Prostate gland (tissue), 2 donors: ENCODE data around the gene WFIKKN1. TPM values are rescaled to one million over a fixed set of nuclear protein-coding genes. Genes with fewer than 3 reads are reported as not detected.

ENCODE experiments used
- DNase-seq: peaks from one replicate; pipeline ENCODE4 v3.0.0-alpha.2; 2019; ENCODE audit warnings: low spot score
- H3K27ac ChIP-seq, 2 donors: fragments of 200-600 bp; sonication (generic); 2 replicates each; pipeline ENCODE4 v1.5.1; 2017 to 2019
- H3K27me3 ChIP-seq: fragments of 200-600 bp; sonication (generic); replicated peaks from 2 replicates; pipeline ENCODE4 v1.5.1; 2019; ENCODE audit not compliant: insufficient read depth
- H3K36me3 ChIP-seq, 2 donors: fragments of 200-600 bp; sonication (generic); 1 replicate in 1 of 2; 2 replicates in 1 of 2; pipeline versions ENCODE4 v1.5.1 to v1.8.1; 2017 to 2019
- H3K4me1 ChIP-seq: fragments of 200-600 bp; sonication (generic); replicated peaks from 2 replicates; pipeline ENCODE4 v1.5.1; 2019
- H3K4me3 ChIP-seq, 2 donors: fragments of 200-600 bp; sonication (generic); 2 replicates each; pipeline ENCODE4 v1.5.1; 2017 to 2019
- H3K9me3 ChIP-seq: fragments of 200-600 bp; sonication (generic); 2 replicates; pipeline ENCODE4 v1.5.1; 2017
- CTCF ChIP-seq, 4 experiments: fragments of 200-600 bp in 2 of 4; fragments of 450-650 bp in 2 of 4; sonication (generic) in 2 of 4; IDR thresholded peaks; 1 replicate in 3 of 4; 2 replicates in 1 of 4; pipeline ENCODE4 v1.5.1; 2016 to 2019; ENCODE audit warnings: antibody characterized with exemption in 4 of 4, mild to moderate bottlenecking in 2 of 4, moderate library complexity in 2 of 4
- POLR2A ChIP-seq: fragments of 450-650 bp; IDR thresholded peaks from one replicate; pipeline ENCODE4 v1.6.1; 2016; ENCODE audit warnings: antibody characterized with exemption, mild to moderate bottlenecking
- POLR2AphosphoS5 ChIP-seq: sonication (generic); formaldehyde crosslinking; IDR thresholded peaks from one replicate; pipeline ENCODE4 v1.6.1; 2017; ENCODE audit warnings: antibody characterized with exemption
- WGBS: methylation state at CpG from one replicate; pipeline ENCODE4 v1.1.5; 2018; 5-methylcytosine and 5-hydroxymethylcytosine counted together
- intact Hi-C: fragments of 100-400 bp; cut with DNase I; formaldehyde crosslinking; loops from one replicate; pipeline ENCODE4 v1.14.2; 2022
- total RNA-seq, 2 donors: library from RNA; depleted of rRNA; stranded (reverse); fragments of >200 nt; gene quantifications; one replicate each; pipeline ENCODE4 v1.1.0, GENCODE V29; 2016

WFIKKN1 gene
- total RNA-seq, 2 donors from 2014 or later, result 1.5 to 1.9 TPM

DNA sequence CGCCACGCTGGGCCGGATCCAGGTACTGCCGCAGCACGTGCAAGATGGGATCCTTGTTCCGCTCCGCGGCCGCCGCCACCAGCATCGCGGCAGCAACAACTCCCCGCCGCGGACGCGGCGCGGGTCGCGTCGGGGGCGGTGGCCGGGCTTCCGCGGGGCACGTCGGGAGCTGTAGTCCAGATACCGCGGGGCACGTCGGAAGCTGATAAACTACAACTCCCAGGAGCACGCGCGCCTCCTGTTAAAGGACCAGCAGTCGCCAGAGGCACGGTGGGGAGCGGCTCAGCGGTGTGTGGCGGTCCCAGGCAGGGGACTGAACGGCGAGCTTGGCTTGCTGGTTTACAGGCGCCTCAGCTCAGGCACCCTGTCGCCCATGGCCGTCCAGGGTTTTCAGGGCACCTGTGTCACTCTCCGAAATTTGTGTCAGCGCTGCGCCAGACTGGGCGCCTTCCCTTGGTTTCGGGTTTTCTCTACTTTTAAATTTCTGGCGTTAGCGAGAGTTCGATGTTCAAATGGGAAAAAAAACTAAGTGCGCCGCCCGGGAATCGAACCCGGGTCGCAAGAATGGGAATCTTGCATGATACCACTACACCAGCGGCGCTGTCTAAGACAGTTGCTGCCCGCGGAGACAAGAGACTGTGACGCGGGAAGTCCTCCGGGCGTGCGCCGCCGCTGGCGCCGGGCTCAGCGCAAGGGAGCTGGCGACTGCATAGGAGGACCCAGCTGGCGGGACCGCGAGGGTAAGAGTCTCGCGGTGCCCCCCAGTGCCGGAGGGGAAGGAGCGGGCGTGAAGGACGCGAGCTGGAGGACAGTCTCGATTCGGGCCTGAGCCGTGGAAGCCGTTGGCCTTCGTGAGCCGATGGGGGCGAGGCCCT is 5.7 kb downstream of the WFIKKN1 start, which contains the start of gene METTL26:
METTL26 (minus strand) TSS at position 100 of the 875 bp plus-strand sequence; CDS start at position 85, 15 bp downstream.
- Histone ChIP-seq H3K9me3 (no peaks in the 10 kb centered on the region), H3K27ac (peak within 1 kb of the TSS; percentile 97), H3K27me3 (no peaks in the 10 kb centered on the region), H3K4me3 (peak within 1 kb of the TSS; percentile 49 to 64), H3K36me3 (no peaks in the 10 kb centered on the region), H3K4me1 (peaks cover 9% of the 10 kb centered on the region)
- DNase-seq, result peak; percentile 95
- under 1% methylated on average over 91 of the region's 91 CpGs for WGBS
- intact Hi-C loops, result loop anchor here (2.0 kb wide), 1 partner anchor 48 kb away; no protein-coding TSS in a partner anchor
- peak in 2 of 4 experiments; percentile 28 to 32 for TF ChIP-seq CTCF (IDR thresholded peaks at IDR 0.05)
- TF ChIP-seq POLR2A, result peak; percentile 58
- TF ChIP-seq POLR2AphosphoS5, result peak; percentile 79

DNA sequence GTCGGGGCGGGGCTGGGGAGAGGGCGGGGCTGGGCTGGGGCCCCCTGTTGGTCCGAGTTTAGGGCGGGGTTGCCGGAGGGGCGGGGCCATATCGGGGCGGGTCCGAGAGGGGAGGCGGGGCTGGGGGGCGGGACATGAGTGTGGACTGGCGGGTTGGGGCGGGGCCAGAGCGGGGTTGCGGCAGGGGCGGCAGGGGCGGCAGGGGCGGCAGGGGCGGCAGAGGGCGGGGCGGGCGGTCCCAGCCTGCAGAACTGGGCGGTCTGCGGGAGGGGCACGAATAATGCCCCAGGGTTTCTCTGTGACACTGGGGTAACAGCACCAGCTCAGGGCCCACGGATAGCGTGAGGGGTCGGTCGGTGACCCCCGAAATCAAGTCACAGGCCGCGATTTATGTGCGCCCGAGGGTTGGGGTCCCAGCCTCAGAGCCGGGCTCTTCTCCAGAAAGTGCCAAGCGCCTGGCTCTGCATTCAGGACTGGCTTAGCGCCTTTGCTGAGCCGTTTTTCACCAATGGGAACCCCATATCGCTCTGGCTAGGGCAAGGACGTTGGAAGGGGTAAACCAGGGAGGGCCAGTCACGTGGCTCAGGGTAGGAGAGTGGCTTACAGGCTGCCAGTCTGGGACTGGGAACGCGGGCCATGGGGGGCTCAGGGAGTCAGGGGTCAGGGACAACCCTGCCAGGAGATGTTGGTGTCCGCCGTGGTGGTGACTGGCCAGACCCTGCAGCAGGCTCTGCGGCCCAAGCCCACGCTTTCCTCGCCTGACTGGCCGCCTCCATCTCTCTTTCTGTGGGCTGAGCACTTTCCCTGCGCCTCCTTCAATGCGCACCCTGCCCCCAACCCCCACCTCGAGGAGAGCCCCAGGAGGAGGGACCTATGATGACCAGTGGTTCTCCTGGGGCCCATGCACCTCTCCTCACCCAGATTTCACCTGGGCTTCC is 6.6 kb downstream of the WFIKKN1 start:
- Histone ChIP-seq H3K9me3 (no peaks in the 10 kb centered on the region), H3K4me3 (peak overlapping the region; percentile 49 to 64), H3K27ac (peak overlapping the region; percentile 97), H3K4me1 (peaks cover 9% of the 10 kb centered on the region), H3K36me3 (no peaks in the 10 kb centered on the region), H3K27me3 (no peaks in the 10 kb centered on the region)
- TF ChIP-seq POLR2AphosphoS5, result no peak
- no peak for TF ChIP-seq POLR2A
- no peak for TF ChIP-seq CTCF (IDR thresholded peaks at IDR 0.05)
- 46% methylated on average over 19 of the region's 53 CpGs for WGBS
- DNase-seq, result peak; percentile 91
- intact Hi-C loops, result loop anchor here (2.0 kb wide), 1 partner anchor 49 kb away; no protein-coding TSS in a partner anchor

DNA sequence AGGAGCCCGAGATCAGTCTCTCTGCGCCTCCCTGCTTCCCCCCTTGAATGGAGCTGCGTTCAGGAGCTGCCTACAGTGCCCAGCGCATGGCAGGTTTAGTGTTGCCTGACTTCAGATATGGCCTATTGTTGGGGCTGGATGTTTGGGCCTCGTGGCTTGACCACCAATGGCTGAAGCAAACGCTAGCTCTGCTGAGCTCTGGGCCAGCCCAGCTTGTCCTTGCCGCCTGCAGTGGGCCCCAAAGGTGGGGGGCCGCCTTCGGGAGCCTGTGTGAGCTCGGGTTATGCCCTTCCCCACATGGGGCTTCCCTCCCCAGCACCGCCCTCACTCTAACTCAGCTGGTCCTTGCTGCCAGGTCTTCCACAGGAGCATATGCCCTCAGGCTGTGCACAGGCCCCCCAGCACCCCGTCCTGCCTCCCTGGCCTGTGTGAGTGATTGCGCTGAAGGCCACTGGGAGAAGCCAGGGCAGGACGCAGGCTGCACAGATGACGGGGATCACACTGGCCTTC is 7.3 kb downstream of the WFIKKN1 start:
- Histone ChIP-seq H3K27ac (no peak overlapping the region), H3K4me1 (peaks cover 13% of the 10 kb centered on the region), H3K27me3 (no peaks in the 10 kb centered on the region), H3K9me3 (no peaks in the 10 kb centered on the region), H3K36me3 (no peaks in the 10 kb centered on the region), H3K4me3 (no peak overlapping the region)
- intact Hi-C loops, result no loop called here
- WGBS, result 83% methylated on average over 15 of the region's 15 CpGs
- DNase-seq, result no peak
- TF ChIP-seq POLR2AphosphoS5, result no peak
- TF ChIP-seq CTCF (IDR thresholded peaks at IDR 0.05), result no peak
- no peak for TF ChIP-seq POLR2A

DNA sequence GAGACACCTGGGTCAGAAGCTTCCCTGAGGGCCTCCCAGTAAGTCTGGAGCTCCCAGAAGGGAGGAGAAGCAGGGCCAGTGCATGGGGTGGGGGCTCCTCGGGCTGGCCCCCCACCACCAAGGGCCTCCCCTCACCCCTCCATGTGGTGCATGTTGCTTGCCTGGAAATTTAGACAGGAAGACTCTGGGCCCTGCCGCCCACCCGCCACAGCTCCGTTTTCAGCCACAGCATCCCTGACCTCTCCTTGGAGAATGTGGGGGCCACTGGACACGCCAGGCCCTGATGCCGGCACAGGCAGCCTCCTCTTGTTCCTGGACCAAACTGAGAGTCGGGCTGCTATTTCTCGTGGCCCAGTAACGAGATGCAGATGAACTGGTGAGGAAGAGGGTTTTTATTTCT is 8.1 kb downstream of the WFIKKN1 start:
- H3K36me3 ChIP-seq, result no peaks in the 10 kb centered on the region
- no peak overlapping the region for H3K4me3 ChIP-seq
- H3K27me3 ChIP-seq, result no peaks in the 10 kb centered on the region
- DNase-seq, result no peak
- no peak overlapping the region for H3K27ac ChIP-seq
- H3K9me3 ChIP-seq, result no peaks in the 10 kb centered on the region
- peaks cover 15% of the 10 kb centered on the region for H3K4me1 ChIP-seq
- intact Hi-C loops, result no loop called here
- TF ChIP-seq CTCF (IDR thresholded peaks at IDR 0.05), result no peak
- no peak for TF ChIP-seq POLR2AphosphoS5
- no peak for TF ChIP-seq POLR2A
- WGBS, result 74% methylated on average over 9 of the region's 9 CpGs
